GM18951 (cell line): Measurements from ENCODE around the gene PYGB.

Experiments used
- POLR2A ChIP-seq: IDR thresholded peaks from 4 replicates; pipeline ENCODE4 v1.6.1; 2011; ENCODE audit warnings: mild to moderate bottlenecking; ENCODE audit not compliant: insufficient read length, insufficient read depth; ENCODE audit errors: extremely low read depth
- in situ Hi-C: fragments of 300-500 bp; cut with MboI; formaldehyde crosslinking; loops from one replicate; pipeline ENCODE4 v1.12.0; 2022; ENCODE audit warnings: low sequenced_read_pairs, mixed read lengths, inconsistent platforms; ENCODE audit not compliant: unreplicated experiment

Gene PYGB

DNA sequence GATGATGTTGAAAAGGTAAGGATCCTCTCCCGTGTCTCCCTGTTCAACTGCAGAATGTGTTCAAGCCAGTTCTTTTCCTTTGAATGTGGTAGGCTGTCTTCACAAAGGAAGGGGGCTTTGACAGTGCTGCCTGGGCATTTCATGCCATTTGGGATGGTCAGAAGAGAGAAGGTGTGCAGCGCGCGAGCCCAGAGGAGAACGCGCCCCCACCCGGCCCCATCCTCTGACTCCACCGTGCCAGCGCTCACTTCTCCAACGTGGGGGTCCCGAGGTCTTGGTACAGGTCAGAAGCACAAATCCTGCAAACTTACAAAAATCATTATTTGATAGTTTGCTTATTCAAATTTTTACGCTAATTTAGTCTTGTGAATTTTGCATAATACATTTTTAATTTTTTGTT is 38.0 kb upstream of the PYGB start:
- in situ Hi-C loops = no loop called here
- TF ChIP-seq POLR2A = no peak

DNA sequence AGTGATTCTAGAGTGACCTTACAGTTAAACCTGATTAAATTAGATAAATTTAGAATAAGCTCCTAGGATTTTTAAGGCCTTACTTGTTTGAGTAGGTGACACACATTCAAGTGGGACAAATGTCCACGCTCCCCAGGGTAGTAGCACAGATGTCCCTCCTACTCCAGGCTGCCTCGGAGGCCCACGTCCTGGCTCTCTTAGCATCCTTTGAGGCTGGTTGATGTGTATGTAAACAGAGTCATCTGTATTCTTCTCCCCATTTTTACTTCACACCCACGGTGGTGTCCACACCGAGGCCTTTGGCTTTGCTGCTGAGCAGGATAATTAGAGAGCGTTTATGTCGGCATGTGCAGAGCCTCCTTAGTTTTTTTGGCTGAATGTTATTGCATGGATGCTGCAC is 36.6 kb upstream of the PYGB start:
- in situ Hi-C loops = no loop called here
- no peak for TF ChIP-seq POLR2A

DNA sequence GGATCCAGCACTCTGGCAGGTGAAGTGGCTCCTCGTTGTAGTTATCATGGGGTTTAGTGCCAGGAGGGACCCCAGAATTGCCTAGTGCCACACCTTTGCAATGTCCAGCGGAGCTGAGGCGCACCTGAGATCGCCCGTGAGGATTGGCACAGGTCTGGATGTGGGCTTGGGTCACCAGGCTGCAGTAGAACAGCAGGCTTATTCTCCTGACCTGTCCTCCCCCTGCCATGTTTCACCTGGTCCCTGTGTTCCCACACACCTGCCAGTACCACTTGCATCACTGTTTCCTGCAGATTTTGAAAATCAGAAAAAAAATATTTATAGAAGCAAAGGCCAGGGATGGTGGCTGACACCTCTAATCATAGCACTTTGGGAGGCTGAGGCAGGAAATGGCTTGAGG is 35.6 kb upstream of the PYGB start:
- in situ Hi-C loops = no loop called here
- TF ChIP-seq POLR2A = no peak

DNA sequence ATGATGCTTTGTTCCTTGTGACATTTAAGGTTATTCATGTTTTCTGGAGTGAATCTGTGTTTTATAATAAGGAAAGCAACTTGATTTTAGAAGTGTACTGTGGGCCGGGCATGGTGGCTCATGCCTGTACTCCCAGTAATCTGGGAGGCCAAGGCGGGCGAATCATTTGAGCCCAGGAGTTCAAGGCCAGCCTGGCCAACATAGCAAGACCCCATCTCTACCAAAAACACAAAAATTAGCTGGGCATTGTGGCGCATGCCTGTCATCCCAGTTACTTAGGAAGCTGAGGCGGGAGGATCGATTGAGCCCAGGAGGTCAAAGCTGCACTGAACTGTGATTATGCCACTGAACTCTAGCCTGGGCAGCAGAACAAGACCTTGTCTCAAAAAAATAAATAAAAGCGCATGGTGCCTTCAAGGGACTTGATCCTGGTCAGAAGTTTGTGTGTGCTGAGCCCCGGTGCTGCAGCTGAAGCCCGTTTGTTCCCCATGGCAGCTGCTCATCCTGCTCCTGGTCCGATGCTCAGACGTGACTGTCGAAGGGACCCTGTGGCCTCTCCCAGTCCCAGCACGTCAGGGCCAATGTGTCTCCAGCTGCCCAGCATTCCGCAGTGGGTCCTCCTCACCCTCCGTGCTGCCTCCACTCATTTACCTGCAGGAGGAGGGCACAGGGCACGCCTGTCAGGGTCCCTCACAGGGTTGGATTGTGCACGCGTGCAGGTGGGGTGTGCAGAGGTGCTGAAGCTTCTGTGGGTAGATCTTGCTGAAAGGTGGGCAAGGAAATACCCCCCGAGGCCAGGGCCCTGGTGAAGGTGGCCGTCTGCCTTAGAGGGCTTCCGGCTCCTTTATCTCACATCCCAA is 34.1 kb upstream of the PYGB start:
- in situ Hi-C loops = no loop called here
- no peak for TF ChIP-seq POLR2A

DNA sequence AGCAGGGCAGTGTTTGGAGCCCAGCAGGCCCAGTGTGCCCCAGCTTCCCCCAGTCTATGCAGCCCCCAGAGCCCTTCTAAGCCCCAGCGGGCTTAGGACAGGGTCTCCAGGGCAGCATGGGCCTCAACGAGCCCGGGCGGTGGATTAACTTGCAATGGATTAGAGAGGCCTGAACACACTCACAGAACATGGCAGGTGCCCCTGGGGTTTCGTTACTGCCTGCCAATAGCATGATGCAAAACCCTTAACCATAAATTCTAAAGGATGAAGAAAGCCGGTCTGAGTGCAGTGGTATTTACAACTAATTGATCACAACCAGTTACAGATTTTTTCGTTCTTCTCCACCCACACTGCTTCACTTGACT is 33.5 kb upstream of the PYGB start:
- TF ChIP-seq POLR2A = no peak
- in situ Hi-C loops = no loop called here

DNA sequence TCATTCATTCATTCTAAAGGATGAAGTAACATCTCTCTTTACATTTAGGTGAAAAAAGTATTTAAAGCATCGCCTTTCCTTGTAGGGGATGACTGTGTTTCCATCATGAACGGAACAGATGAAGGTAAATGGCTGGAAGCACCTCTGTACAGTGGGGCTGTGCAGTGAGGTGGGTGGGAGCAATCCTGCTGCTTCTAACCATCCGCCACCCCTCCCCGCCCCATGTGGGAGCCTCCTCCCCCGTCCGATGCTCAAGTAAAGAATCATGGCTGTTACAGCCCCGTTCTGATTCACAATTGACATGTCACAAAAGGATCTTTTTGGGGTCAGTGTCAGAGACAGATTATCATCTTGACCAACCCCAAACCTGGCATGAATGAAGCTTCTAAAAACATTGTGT is 33.1 kb upstream of the PYGB start:
- no peak for TF ChIP-seq POLR2A
- in situ Hi-C loops = no loop called here

DNA sequence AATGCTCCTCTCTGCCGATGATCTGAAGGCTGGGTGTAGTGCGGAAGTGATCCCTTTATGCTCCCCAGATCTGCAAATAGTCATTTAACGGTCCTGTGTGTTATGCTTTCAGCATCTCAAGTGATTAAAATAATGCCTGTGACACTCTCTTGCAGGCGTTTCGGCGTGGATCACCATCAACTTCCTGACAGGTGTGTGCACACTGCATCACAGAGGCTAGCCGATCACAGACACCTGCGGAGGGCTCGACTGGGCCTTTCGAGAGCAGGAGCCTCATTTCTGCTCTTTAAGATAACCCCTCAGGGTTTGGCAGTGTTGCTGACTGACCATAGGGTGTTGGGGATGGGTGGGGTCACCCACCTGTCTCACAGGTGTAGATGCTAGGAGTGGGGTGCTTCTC is 32.4 kb upstream of the PYGB start:
- in situ Hi-C loops = no loop called here
- no peak for TF ChIP-seq POLR2A

DNA sequence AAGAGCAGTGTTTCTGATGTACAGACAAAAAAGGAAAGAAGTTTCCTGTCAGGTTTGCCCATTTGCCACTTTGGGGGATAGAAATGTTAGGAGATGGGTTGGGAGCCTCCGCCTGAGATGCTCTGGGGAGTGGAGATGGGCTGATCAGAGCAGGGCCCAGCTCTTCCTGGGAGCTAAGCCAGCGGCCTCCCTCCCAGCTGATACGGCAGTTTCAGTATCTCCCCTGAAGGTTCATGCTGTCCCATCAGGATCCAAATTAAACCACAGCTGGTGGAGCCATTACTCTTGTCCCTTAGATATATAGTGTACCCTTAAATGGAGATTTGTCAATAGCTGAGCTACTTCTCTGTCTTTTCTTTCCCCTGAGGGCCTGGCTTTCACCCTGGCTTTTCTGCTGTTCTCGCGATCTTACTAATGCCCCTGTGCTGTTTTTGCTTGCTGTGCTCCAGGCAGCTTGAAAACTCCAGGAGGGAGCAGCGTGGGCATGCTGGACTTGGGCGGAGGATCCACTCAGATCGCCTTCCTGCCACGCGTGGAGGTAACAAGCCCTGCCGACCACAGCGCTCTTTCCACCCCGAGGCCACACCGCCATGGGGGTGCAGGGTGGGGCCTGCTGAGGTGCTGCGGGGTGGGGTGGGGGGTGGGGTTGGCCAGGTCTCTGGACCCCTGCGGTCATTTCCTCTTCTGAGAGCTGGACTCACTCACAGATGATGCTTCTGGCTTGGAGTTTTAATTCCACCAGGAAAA is 31.5 kb upstream of the PYGB start:
- TF ChIP-seq POLR2A = no peak
- in situ Hi-C loops = no loop called here

DNA sequence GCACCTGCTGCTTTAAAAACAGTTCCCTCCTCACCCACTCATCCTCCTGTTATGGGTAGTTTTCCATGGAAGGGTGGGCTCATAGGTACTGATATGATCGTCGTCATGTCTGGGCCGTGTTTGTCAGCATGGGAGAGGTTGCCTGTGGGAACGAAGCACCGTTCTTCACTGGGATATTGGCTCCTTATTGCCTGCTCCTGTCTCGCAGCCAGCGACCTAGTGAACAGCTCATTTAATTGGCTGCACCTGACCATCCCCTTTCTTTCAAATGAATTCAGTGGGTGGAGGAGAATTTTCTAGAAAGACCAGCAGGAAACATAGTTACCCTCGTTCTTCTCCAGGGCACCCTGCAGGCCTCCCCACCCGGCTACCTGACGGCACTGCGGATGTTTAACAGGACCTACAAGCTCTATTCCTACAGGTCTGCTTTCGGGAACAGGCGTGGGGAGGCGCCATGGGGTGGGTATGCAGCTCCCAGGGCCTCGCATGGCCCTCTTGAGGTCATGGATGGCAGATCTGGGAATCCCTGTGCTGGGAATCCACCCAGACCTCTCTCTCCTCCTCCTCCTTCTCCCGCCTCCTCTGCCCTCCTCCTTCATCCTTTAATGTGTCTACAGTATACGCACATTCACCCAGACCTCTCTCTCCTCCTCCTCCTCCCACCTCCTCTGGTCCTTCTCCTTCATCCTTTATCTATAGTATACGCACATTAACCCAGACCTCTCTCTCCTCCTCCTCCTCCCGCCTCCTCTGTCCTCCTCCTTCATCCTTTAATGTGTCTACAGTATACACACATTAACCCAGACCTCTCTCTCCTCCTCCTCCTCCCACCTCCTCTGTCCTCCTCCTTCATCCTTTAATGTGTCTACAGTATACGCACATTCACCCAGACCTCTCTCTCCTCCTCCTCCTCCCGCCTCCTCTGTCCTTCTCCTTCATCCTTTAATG is 30.4 kb upstream of the PYGB start:
- no peak for TF ChIP-seq POLR2A
- in situ Hi-C loops = no loop called here

DNA sequence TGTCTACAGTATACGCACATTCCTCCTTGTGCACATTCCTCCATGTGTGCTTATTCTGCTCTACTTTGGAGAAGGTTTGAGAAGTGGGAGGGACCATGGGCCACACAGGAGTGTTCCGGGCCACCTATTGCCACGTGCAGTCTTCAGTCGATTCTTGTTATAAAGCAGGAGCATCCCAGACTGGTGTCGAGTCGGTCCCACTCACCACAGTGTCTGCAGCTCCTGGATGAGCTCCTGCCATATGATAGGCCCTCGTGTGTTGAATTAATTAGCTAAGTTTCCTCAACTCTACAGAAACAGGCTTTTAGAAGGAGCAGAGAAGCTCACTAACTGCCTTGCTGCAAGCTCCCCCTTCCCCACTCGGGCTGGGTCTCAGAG is 29.8 kb upstream of the PYGB start:
- in situ Hi-C loops = no loop called here
- TF ChIP-seq POLR2A = no peak

DNA sequence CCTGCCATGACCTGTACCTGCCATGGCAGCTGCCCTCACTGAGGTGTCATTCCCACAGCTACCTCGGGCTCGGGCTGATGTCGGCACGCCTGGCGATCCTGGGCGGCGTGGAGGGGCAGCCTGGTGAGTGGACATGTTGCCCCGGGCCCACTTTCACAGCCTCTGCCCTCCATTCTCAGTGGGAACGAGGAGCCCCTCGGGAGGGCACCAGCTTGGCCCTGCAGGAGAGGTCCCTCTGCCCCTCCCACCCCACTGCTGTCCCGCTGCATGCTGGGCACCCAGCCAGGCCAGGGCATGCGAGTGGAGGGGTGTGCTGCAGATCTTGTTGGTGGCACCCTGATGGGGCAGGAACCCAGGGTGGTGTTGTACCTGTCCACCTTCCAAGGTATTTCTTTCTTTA is 29.4 kb upstream of the PYGB start:
- no peak for TF ChIP-seq POLR2A
- in situ Hi-C loops = no loop called here

DNA sequence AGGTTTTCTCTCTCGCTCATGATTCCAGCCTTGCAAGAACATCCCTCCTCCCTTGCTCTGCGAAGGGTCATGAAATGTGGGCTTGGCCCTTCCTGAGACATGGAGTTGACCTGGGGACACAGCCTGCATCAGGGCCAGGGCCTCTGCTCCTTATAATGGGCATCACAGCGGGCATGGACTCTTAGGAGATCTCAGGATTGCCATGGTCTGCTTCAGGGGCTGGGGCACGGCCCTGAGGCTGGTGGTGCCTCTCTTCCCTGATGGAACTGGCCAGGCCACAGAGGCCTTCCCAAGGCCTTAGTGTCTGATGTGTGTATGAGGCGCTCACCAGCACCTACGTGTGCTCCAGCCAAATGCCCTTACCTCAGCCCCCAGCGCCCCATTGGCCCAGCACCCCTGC is 28.5 kb upstream of the PYGB start:
- in situ Hi-C loops = no loop called here
- no peak for TF ChIP-seq POLR2A

DNA sequence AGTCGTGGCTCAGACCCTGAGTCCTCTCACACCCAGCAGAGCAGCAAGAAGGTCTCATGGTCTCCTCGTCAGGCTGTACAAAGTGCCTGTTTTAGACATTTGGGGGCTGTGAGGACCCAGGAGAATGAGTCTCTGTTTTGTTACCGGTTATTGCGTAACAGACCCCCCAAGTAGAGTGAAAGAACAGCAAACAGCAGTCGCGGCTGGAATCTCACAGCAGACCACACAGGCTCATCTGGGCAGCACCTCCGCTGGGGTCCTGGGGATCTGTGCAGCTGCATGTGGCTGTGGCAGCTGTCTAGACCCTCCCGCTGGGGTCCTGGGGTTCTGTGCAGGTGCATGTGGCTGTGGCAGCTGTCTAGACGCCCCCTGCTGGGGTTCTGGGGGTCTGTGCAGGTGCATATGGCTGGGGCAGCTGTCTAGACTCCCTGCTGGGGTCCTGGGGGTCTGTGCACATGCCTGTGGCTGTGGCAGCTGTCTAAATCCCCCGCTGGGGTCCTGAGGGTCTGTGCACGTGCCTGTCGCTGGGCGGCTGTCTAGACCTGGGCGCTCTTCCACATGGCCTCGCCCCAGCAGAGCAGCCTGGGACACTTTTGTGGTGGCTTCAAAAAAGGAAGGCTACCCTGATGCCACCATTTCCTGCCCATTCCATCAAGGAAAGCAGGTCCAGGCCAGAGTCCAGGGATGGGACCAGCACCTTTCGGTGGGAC is 27.7 kb upstream of the PYGB start:
- in situ Hi-C loops = no loop called here

More for the DNA sequence above, 27.7 kb upstream of the PYGB start:
- TF ChIP-seq POLR2A = no peak
